Measurements from ENCODE around the gene LRRC25. TPM values are rescaled to one million over a fixed set of nuclear protein-coding genes. Genes with fewer than 3 reads are reported as not detected.

Gene LRRC25
- total and polyA plus RNA-seq, 2 of the 4 experiments (the other 2 are of a cell fraction): 0.03 TPM; not detected in 1

- Histone ChIP-seq H3K23ac (ENCODE audit: low read depth, low read length) (no peak overlapping the region), H3K36me3 (ENCODE audit: control insufficient read depth, insufficient read depth, low read length) (no peaks in the 10 kb centered on the region; the same call in 1 of the 2 replicates), H4K8ac (ENCODE audit: low read depth in 2 of 2, low read length in 2 of 2) (no peak overlapping the region; a peak in 1 of 4 replicates), H2BK120ac (ENCODE audit: low read depth, low read length) (no peak overlapping the region), H3K79me1 (ENCODE audit: low read depth in 1 of 2, low read length in 2 of 2) (peaks cover 9 to 55% of the 10 kb centered on the region in 2 experiments; a peak in 3 of 4 replicates), H2AK5ac (ENCODE audit: low read depth, low read length) (peak overlapping the region; percentile 76; the same call in 1 of the 2 replicates), H3K4me2 (ENCODE audit: low read depth, low read length) (no peak overlapping the region; the same call in 1 of the 2 replicates), H3K9me3 (ENCODE audit: control insufficient read depth, insufficient read depth, low read length) (no peaks in the 10 kb centered on the region), H4K91ac (ENCODE audit: insufficient read depth, low read depth, low read length) (no peak overlapping the region), H3K18ac (ENCODE audit: low read depth, low read length) (no peak overlapping the region), H3K9me1 (ENCODE audit: insufficient read depth, low read length) (peaks cover 15% of the 10 kb centered on the region), H3K4ac (ENCODE audit: low read depth, low read length) (0 out of 2 replicates have a peak overlapping the region, but pooled peaks have one; percentile 18), H2BK5ac (ENCODE audit: low read depth, low read length, poor library complexity, severe bottlenecking) (no peak overlapping the region), H2BK15ac (ENCODE audit: low read depth, low read length) (no peak overlapping the region), H3K4me3 (ENCODE audit: insufficient read depth, low read depth, low read length) (no peak overlapping the region), H3K4me1 (ENCODE audit: control insufficient read depth, insufficient read depth, low read length) (peaks cover 19% of the 10 kb centered on the region), H4K20me1 (ENCODE audit: insufficient read depth, low read length) (peaks cover 37% of the 10 kb centered on the region), H3K27ac (ENCODE audit: insufficient read depth, low read length) (no peak overlapping the region), H2AFZ (replicated peaks; ENCODE audit: low read length, poor library complexity) (peak overlapping the region; percentile 18), H3K27me3 (ENCODE audit: control insufficient read depth, insufficient read depth, low read length) (no peaks in the 10 kb centered on the region), H3K56ac (ENCODE audit: extremely low read depth, insufficient read depth, low read length) (no peak overlapping the region), H3K14ac (replicated peaks; ENCODE audit: low read depth, low read length) (no peak overlapping the region), H2AK9ac (replicated peaks; ENCODE audit: low read depth, low read length, poor library complexity) (peak overlapping the region; percentile 52), H4K5ac (ENCODE audit: low read depth, low read length) (no peak overlapping the region), H2BK20ac (ENCODE audit: low read depth, low read length) (no peak overlapping the region), H3K9ac (ENCODE audit: low read depth, low read length) (no peak overlapping the region)
- CTCF ChIA-PET: no interaction called here
- dilution Hi-C loops (cut with HindIII; ENCODE audit: low sequenced_read_pairs, unreplicated experiment) (no loop called here), intact Hi-C loops (cut with micrococcal nuclease) (no loop called here), in situ Hi-C loops (cut with MboI; ENCODE audit: low sequenced_read_pairs) (no loop called here)
- DNase-seq: no peak
- POLR2A ChIA-PET (ENCODE audit: unreplicated experiment): interaction anchor here (1.0 kb wide), 1 partner anchor 8 kb away, joined by 3 read pairs; no protein-coding TSS in a partner anchor
- no CpG with 5 or more reads among the region's 13 CpGs for WGBS, 2 experiments (ENCODE audit: extremely low coverage in 2 of 2, insufficient read length in 1 of 2)
- no peak for TF ChIP-seq MXI1 (IDR thresholded peaks at IDR 0.05; ENCODE audit: borderline replicate concordance, low read depth, low read length)
- no peak for TF ChIP-seq MAZ (IDR thresholded peaks at IDR 0.05; ENCODE audit: borderline replicate concordance, low read depth, low read length)
- no peak for TF ChIP-seq MAFK (IDR thresholded peaks at IDR 0.05; ENCODE audit: low read depth, low read length)
- TF ChIP-seq BHLHE40 (IDR thresholded peaks at IDR 0.05; ENCODE audit: low read depth, low read length): no peak
- no peak for TF ChIP-seq CTCF (conservative IDR thresholded peaks at IDR 0.05; ENCODE audit: low read depth, low read length)
- no peak for TF ChIP-seq RFX5 (IDR thresholded peaks at IDR 0.05; ENCODE audit: low read depth, low read length)
- no TSS peak for BruUV-seq (replicated peaks)
- no peak for ATAC-seq (ENCODE audit: low read depth)
These were observed 32.4 kb upstream of the LRRC25 start for GRCh38 chr19:18429717-18430416.
